ENCODE results near the gene NLN. TPM values are rescaled to one million over a fixed set of nuclear protein-coding genes. Genes with fewer than 3 reads are reported as not detected.

NLN gene
- total and polyA plus RNA-seq, 2 of the 13 experiments (the other 11 are each of a cell fraction or from before 2014, with no cell fraction given), result 11.9 to 36.7 TPM

- no peaks in the 10 kb centered on the region for H3K27me3 ChIP-seq (ENCODE audit: control insufficient read depth in 1 of 2, insufficient read depth in 2 of 2, low read length in 2 of 2)
- H3K4me3 ChIP-seq (replicated peaks in 1 of 3; ENCODE audit: insufficient read depth in 1 of 3, low read depth in 2 of 3, low read length in 3 of 3), result no peak overlapping the region
- ATAC-seq (no peak), FAIRE-seq (no peak), DNase-seq (ENCODE audit: low spot score) (no peak)
- H3K27ac ChIP-seq (ENCODE audit: extremely low read length, insufficient read depth, low read length), result no peak overlapping the region
- ChIA-PET POLR2A (no interaction called here), CTCF (ENCODE audit: low intra/inter-chr PET ratio, low total read pairs) (no interaction called here)
- no peaks in the 10 kb centered on the region for H3K9me3 ChIP-seq (ENCODE audit: low read length)
- 95% methylated on average over 8 of the region's 8 CpGs for WGBS (ENCODE audit: low lambda C conversion rate)
- H3K4me1 ChIP-seq (ENCODE audit: insufficient read depth, low read length), result no peaks in the 10 kb centered on the region
- no peak overlapping the region for H2AFZ ChIP-seq (ENCODE audit: low read length)
- TF ChIP-seq PRDM15 (CRISPR knock-in tag; IDR thresholded peaks at IDR 0.05) (no peak), BRCA1 (CRISPR knock-in tag; IDR thresholded peaks at IDR 0.05) (no peak), SIN3B (IDR thresholded peaks at IDR 0.05; ENCODE audit: low read length) (no peak), NFYC (CRISPR knock-in tag; IDR thresholded peaks at IDR 0.05) (no peak), PHB2 (IDR thresholded peaks at IDR 0.05; ENCODE audit: partially characterized antibody) (no peak), SOX5 (CRISPR knock-in tag; IDR thresholded peaks at IDR 0.05; ENCODE audit: borderline replicate concordance) (no peak), KDM2A (CRISPR knock-in tag; IDR thresholded peaks at IDR 0.05; ENCODE audit: borderline replicate concordance, low read depth) (no peak), REL (CRISPR knock-in tag; conservative IDR thresholded peaks at IDR 0.05) (no peak), ZNF563 (CRISPR knock-in tag; IDR thresholded peaks at IDR 0.05) (no peak), IRF9 (CRISPR knock-in tag; IDR thresholded peaks at IDR 0.05; ENCODE audit: borderline replicate concordance) (no peak)
- H3K4me2 ChIP-seq (ENCODE audit: low read depth, low read length), result no peak overlapping the region
- peaks cover 9 to 10% of the 10 kb centered on the region in 2 experiments; a peak in 4 of 5 replicates for H3K36me3 ChIP-seq (replicated peaks in 1 of 2; ENCODE audit: control insufficient read depth in 1 of 2, insufficient read depth in 2 of 2, low read length in 2 of 2)
- intact Hi-C loops (cut with micrococcal nuclease; ENCODE audit: unreplicated experiment) (no loop called here), in situ Hi-C loops (cut with HindIII; ENCODE audit: extremely low pct_ligation_motif_present, low pct_unique_long_range_greater_than_20kb) (no loop called here)
- H3K9ac ChIP-seq (ENCODE audit: insufficient read depth, low read depth, low read length), result no peak overlapping the region
- no peaks in the 10 kb centered on the region for H4K20me1 ChIP-seq (ENCODE audit: insufficient read depth, low read length)
- no peaks in the 10 kb centered on the region for H3K79me2 ChIP-seq (ENCODE audit: insufficient read depth, low read length)
- BruUV-seq (replicated peaks), result no TSS peak
These were observed 74.8 kb downstream of the NLN start for GRCh38 chr5:65796751-65797316.

Measured in HepG2 (cell line).